ENCODE data around the gene MAEA. TPM values are rescaled to one million over a fixed set of nuclear protein-coding genes. Genes with fewer than 3 reads are reported as not detected.

MAEA gene
- total RNA-seq, 2 experiments from 2014 or later, result 61.5 to 63.2 TPM

GRCh38 chr4:1339489-1339888, 49.8 kb downstream of the MAEA start:
- CTCF ChIA-PET, result no interaction called here
- H3K27ac ChIP-seq (ENCODE audit: low read depth in 1 of 2, low read length in 2 of 2), result no peak overlapping the region
- H3K4me1 Mint-ChIP-seq (ENCODE audit: low read depth), result peaks cover 20% of the 10 kb centered on the region
- H3K4me1 ChIP-seq (ENCODE audit: insufficient read depth, low read length), result peaks cover 9% of the 10 kb centered on the region
- no peak for ATAC-seq (ENCODE audit: poor library complexity)
- H3K36me3 ChIP-seq (ENCODE audit: insufficient read depth, low read length), result peaks cover 60% of the 10 kb centered on the region
- H3K36me3 Mint-ChIP-seq (ENCODE audit: low read depth), result peaks cover 51% of the 10 kb centered on the region
- DNase-seq, result no peak
- H3K4me3 ChIP-seq (ENCODE audit: low read length), result no peak overlapping the region
- no peaks in the 10 kb centered on the region for H3K9me3 Mint-ChIP-seq
- no peaks in the 10 kb centered on the region for H3K27me3 Mint-ChIP-seq
- POLR2A ChIA-PET, result interaction anchor here (0.6 kb wide), 1 partner anchor 53 kb away, joined by 3 read pairs; no protein-coding TSS in a partner anchor
- intact Hi-C loops (cut with DNase I, micrococcal nuclease), result no loop called here
- no peak for TF ChIP-seq CTCF (IDR thresholded peaks at IDR 0.05)
- no peaks in the 10 kb centered on the region for H3K27me3 ChIP-seq (ENCODE audit: control insufficient read depth in 1 of 2, insufficient read depth in 2 of 2, low read length in 2 of 2)
- no peak overlapping the region for H3K4me3 Mint-ChIP-seq
- no peak overlapping the region for H3K27ac Mint-ChIP-seq
- peaks cover 0 to 4% of the 10 kb centered on the region in 2 experiments for H3K9me3 ChIP-seq (ENCODE audit: control insufficient read depth in 1 of 2, insufficient read depth in 1 of 2, low read length in 2 of 2)

DNA sequence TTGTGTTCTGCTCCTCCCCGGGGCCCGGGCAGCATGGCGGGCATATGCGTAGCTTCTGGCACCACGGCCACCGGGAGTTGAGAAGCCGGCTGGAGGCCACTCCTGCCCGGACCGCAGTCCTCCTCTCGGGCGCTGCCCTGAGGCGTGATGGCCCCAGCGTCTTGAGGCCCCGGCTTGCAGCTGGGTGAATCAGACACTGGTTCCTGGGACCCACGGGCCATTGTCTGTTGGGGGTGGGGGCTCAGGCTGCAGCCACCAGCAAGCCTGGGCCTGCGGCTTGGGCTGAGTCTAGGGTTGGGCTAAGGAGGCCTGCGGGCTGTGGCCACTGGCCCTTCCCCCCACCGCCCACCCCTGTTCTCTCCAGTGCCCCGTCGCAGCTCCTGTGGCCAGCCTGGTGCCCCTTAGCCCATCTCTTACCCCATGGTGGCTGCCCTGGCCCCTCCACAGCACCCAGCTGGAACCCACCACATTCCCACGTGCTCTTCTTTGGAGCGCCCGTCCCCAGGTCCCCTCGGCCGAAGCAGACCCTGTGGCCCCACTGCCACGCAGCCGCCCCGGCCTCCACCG, 50.6 kb downstream of the MAEA start:
- peaks cover 16% of the 10 kb centered on the region for H3K4me1 ChIP-seq (ENCODE audit: insufficient read depth, low read length)
- ATAC-seq (ENCODE audit: poor library complexity) (no peak), DNase-seq (no peak)
- intact Hi-C loops (cut with DNase I, micrococcal nuclease), result no loop called here
- H3K36me3 ChIP-seq (ENCODE audit: insufficient read depth, low read length), result peaks cover 54% of the 10 kb centered on the region
- peaks cover 44% of the 10 kb centered on the region for H3K36me3 Mint-ChIP-seq (ENCODE audit: low read depth)
- H3K27me3 ChIP-seq (ENCODE audit: control insufficient read depth in 1 of 2, insufficient read depth in 2 of 2, low read length in 2 of 2), result no peaks in the 10 kb centered on the region
- no peaks in the 10 kb centered on the region for H3K9me3 Mint-ChIP-seq
- H3K4me1 Mint-ChIP-seq (ENCODE audit: low read depth), result peaks cover 23% of the 10 kb centered on the region
- no peaks in the 10 kb centered on the region for H3K27me3 Mint-ChIP-seq
- no peak overlapping the region for H3K4me3 Mint-ChIP-seq
- ChIA-PET POLR2A (interaction anchor here (0.6 kb wide), 1 partner anchor 54 kb away, joined by 3 read pairs; no protein-coding TSS in a partner anchor), CTCF (no interaction called here)
- no peak overlapping the region for H3K4me3 ChIP-seq (ENCODE audit: low read length)
- H3K9me3 ChIP-seq (ENCODE audit: control insufficient read depth in 1 of 2, insufficient read depth in 1 of 2, low read length in 2 of 2), result peaks cover 0 to 4% of the 10 kb centered on the region in 2 experiments
- H3K27ac Mint-ChIP-seq, result no peak overlapping the region
- no peak overlapping the region for H3K27ac ChIP-seq (ENCODE audit: low read depth in 1 of 2, low read length in 2 of 2)
- TF ChIP-seq CTCF (IDR thresholded peaks at IDR 0.05), result no peak

- POLR2A ChIA-PET, result no interaction called here
- intact Hi-C loops (cut with DNase I, micrococcal nuclease), result no loop called here
- H3K36me3 ChIP-seq (ENCODE audit: insufficient read depth, low read length), result peaks cover 54% of the 10 kb centered on the region
Observed at GRCh38 chr4:1340861-1341260, 51.2 kb downstream of the MAEA start.

More at GRCh38 chr4:1340861-1341260, 51.2 kb downstream of the MAEA start:
- peaks cover 22% of the 10 kb centered on the region for H3K4me1 ChIP-seq (ENCODE audit: insufficient read depth, low read length)
- H3K27me3 ChIP-seq (ENCODE audit: control insufficient read depth in 1 of 2, insufficient read depth in 2 of 2, low read length in 2 of 2), result no peaks in the 10 kb centered on the region
- H3K4me1 Mint-ChIP-seq (ENCODE audit: low read depth), result peaks cover 28% of the 10 kb centered on the region
- H3K9me3 ChIP-seq (ENCODE audit: control insufficient read depth in 1 of 2, insufficient read depth in 1 of 2, low read length in 2 of 2), result peaks cover 0 to 4% of the 10 kb centered on the region in 2 experiments
- TF ChIP-seq CTCF (IDR thresholded peaks at IDR 0.05), result no peak
- H3K4me3 Mint-ChIP-seq, result no peak overlapping the region
- no peaks in the 10 kb centered on the region for H3K9me3 Mint-ChIP-seq
- no peak overlapping the region for H3K4me3 ChIP-seq (ENCODE audit: low read length)
- DNase-seq (no peak), ATAC-seq (ENCODE audit: poor library complexity) (no peak)
- CTCF ChIA-PET, result no interaction called here
- H3K36me3 Mint-ChIP-seq (ENCODE audit: low read depth), result peaks cover 48% of the 10 kb centered on the region
- H3K27ac ChIP-seq (ENCODE audit: low read depth in 1 of 2, low read length in 2 of 2), result no peak overlapping the region
- H3K27me3 Mint-ChIP-seq, result no peaks in the 10 kb centered on the region
- H3K27ac Mint-ChIP-seq, result no peak overlapping the region
